Activated CD4-positive, CD25-positive, alpha-beta regulatory T cell treated with anti-CD3 and anti-CD28 coated beads, Interleukin-2, amount 50 U/mL, for 16 hours (primary cell): ENCODE measurements around the gene ADAM10.

Experiments used
- DNase-seq: peaks from one replicate; pipeline ENCODE4 v3.0.0-alpha.2; 2020; ENCODE audit warnings: low read depth, low spot score

The ADAM10 gene

GRCh38 chr15:58755956-58756355 is 6.4 kb upstream of the ADAM10 start:
- DNase-seq = no peak

- DNase-seq = no peak
Observed at GRCh38 chr15:58755350-58755749, 5.8 kb upstream of the ADAM10 start.

DNA sequence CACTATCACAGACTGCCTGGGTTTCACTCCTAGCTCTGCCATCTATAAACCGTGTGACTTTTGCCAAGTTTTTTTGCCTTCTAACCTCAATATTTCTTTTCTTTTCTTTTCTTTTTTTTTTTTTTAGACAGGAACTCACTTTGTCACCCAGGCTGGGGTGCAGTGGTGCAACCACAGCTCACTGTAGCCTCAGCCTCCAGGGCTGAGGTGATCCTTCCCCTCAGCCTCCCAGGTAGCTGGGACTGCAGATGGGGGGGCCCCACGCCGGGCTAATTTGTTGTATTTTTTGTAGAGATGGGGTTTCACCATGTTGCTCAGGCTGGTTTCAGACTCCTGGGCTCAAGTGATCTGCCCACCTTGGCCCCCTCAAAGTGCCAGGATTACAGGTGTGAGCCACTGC is 3.2 kb upstream of the ADAM10 start:
- DNase-seq = no peak

- DNase-seq = no peak
Observed at GRCh38 chr15:58748852-58749531, 515 bp downstream of the ADAM10 start.

- no peak for DNase-seq
Observed at GRCh38 chr15:58748040-58748851, 1.3 kb downstream of the ADAM10 start.

GRCh38 chr15:58746174-58746573 is 3.3 kb downstream of the ADAM10 start:
- no peak for DNase-seq

DNA sequence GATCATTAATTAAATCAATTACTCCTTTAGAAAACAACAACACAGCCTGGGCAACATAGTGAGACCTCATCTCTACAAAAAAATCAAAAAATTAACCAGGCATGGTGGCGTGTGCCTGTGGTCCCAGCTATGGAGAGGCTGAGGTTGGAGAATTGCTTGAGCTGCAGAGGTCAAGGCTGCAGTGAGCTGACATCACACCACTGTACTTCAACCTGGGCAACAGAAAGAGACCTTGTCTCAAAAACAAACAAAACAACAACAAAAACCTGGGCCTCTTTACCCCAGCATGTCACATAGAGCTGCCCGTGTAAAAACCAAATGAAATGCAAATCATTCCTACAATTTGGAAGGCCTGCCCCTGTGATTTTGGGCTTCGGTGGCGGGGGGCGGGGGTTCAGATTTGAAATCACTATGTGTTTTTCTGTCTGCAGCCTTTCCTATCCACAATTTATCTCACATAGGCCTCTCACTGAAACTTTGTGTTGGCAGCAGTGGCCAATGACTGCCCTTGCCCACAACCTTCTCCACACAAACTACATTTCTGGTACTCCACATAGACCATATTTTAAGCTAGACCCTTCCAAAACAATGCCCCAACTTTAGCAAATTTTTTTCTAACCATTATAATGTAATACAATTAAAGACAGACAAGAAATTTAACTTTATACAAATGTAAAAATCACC is 6.5 kb downstream of the ADAM10 start:
- no peak for DNase-seq

- no peak for DNase-seq
Observed at GRCh38 chr15:58742022-58742813, 7.3 kb downstream of the ADAM10 start.

- DNase-seq = no peak
Observed at GRCh38 chr15:58741032-58741431, 8.5 kb downstream of the ADAM10 start.

DNA sequence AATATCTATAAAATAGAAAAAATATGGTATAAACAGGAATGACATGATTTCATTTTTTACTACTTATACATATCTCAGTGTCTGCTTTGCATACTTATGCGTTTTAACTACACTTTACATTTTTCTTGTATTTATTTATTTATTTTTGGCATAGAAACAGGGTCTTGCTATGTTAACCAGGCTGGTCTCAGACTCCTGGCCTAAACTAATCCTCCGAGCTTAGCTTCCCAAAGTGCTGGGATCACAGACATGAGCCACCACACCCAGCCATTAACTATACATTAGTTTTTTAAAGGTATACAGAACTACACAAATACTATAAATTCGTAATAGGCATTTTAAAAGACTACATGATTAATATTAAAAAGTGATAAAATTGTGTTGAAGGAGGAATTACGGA is 9.1 kb downstream of the ADAM10 start:
- no peak for DNase-seq

GRCh38 chr15:58738046-58738707 is 11.3 kb downstream of the ADAM10 start:
- no peak for DNase-seq

- no peak for DNase-seq
Observed at GRCh38 chr15:58737298-58737697, 12.2 kb downstream of the ADAM10 start.

DNA sequence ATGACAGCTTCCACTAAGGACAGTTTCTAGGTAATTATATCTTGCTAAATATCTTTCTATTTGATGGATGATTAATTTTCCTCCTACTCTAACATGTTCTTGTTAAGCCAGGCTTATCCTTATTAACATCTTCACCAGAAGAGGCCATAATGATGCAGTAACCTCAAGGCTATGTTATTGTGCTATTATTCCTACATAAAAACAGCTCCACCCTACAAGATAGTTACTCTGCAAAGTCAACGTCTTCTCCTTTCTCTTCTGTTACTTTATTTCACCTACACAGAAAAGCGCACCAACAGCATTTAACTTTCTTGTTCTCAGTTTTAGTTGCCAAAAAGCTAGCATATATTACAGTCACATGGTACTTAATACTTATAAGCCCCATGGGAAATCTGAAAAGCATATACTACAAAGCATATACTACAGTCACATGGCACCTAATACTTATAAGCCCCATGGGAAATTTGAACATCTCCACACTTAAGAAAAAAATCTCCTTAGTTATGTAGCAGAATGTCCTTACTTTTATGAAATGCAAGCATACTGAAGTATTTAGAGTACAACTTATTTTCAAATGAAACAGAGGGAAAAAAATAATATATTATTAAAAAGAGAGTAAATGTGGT is 13.4 kb downstream of the ADAM10 start:
- DNase-seq = no peak

DNA sequence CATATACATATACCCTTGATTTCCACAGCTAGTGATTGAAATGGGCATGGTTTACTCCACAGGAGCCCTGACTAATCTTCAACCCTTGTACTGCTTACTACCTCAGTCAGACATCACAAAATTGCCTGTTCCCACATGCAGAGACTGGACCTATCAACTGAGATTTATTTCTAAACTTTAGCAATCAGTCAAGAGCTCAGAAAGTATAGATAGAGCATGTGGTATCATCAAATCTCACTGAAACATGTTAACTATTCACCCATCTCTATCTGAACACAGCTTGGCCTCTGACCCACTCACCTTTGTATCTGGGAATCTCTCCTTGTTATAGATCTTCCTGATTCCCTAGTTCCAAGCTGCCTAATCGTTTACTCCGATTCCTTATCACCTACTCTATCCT is 14.6 kb downstream of the ADAM10 start:
- no peak for DNase-seq

GRCh38 chr15:58732625-58733363 is 16.7 kb downstream of the ADAM10 start:
- no peak for DNase-seq

- DNase-seq = no peak
Observed at GRCh38 chr15:58731756-58732535, 17.6 kb downstream of the ADAM10 start.

- no peak for DNase-seq
Observed at GRCh38 chr15:58726867-58727266, 22.6 kb downstream of the ADAM10 start.

DNA sequence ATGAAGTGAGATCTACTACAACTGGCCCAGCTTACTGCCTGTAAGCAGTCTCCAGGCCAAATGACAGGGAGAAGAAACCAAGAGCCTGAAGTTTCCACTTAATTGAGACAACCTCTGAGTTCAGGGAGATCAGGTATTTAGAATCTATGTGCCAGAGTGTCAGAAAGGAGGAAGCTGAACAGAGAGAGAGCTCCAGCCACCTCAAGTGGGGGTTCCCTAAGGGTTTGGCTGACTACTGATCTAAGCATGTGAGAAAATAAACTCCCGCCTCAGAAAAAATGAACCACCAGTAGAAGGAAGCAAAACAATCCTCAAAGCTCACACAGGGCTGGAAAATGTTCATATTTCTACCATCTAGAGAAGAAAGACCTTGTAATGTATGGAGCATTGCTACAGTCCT is 25.0 kb downstream of the ADAM10 start:
- no peak for DNase-seq

GRCh38 chr15:58717357-58717756 is 32.1 kb downstream of the ADAM10 start:
- no peak for DNase-seq
